GM21447 (cell line): ENCODE measurements around the gene CXCL3.
"Not testable (repeated sequence)": the region's sequence is repeated elsewhere in the genome, so short reads cannot be mapped to it uniquely, and the experiment has no call there.

Source experiments
- ATAC-seq: cut with Tn5 transposase; IDR thresholded peaks from one replicate; pipeline ENCODE4 v1.9.1; 2021; ENCODE audit not compliant: unreplicated experiment

CXCL3 gene

DNA sequence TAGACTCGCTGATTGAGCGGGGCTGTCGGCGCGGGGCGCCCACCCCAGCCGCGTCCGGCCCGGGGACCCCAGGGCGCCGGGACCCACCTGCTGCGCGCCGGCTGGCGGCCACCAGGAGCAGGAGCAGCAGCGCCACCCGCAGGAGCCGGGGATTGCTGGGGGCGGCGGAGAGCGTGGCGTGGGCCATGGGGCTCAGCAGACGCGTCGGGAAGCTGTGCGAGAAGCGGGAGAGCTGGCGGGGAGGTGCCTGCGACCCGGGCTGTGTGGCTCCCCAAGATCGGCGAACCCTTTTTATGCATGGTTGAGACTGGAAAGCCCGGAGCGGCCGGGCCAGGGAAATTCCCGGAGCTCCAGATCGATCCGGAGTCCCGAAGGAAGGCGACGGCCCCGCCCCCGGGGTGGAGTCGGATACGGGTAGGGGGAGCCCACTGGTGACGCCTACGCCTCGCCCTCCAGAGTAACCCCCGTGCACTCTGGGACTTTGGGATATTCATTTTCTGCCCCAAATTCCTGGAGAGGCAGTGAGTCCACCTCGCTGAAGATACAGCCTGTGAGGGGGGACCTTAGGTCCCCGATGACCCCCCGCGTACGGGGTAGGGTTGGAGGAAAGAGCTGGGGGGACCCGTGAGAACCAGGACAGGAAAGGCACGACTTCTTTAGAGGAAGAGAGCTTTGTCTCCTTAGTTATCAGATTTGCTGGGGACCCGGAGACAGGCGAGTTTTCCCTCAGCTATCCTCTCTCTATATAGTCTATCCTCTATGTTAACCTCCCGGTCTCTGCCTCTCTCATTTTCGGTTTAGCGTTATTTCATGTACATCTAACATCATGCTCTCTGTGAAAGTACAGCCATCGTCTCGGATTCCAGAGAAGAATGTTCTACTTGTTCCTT, at the start of gene CXCL3:
Gene CXCL3, minus strand, starts transcription at position 265 of the 890 bp plus-strand sequence. Its CDS starts 78 bp downstream, at position 187.
- ATAC-seq: peak; percentile 67

DNA sequence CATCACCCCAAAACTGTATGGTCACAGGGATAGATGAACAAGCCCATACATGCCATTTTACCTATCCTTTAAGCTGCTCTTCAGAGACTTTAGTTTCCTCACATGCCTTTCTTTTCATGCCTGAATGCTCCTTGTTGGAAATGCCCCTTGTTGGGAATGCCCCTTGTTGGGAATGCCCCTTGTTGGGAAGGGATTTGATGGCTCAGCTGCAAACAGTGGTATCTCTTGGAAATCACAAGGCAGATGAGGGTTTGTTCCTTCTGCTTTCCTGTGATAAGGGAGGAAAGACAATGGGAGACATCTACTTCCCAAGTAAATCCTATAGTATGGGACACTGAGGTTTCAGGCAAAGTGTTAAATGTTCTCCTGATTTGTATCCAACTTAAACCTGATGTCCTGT, 49.0 kb upstream of the CXCL3 start:
- ATAC-seq: no peak

DNA sequence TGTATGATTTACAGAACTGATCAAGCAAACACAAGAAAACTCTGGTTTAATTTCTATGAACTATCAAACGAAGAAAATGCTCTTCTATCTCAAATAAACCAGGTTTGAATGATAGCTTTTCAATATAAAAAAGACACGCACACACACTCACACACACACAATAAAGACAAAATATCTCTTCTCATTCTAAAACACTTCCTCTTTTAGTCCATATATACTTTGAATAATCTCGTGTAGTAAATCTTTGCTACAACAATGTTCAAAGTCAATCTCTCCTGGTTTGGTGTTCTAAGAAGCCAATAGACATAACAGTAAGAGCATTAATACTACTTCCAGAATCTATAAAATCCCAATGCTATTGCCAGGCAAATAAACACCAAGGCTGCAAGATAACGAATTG, 47.2 kb upstream of the CXCL3 start:
- no peak for ATAC-seq

DNA sequence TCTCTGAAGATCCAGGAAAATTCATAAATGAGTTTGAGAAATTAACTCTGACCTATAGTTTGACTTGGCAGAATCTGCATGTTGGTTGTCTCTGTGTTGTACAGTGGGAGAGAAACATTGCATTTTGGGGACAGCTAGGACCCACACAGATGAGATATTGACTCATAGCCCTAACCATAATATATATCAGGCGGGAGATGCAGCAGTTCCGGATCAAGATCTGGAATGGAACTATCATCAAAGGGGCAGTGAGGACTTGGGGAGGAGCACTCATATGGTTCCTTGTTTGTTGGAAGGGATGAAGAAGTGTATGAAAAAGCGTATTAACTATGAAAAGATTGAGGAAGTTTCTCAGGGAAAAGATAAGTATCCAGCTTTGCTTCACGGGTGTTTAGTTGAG, 46.5 kb upstream of the CXCL3 start:
- no peak for ATAC-seq

DNA sequence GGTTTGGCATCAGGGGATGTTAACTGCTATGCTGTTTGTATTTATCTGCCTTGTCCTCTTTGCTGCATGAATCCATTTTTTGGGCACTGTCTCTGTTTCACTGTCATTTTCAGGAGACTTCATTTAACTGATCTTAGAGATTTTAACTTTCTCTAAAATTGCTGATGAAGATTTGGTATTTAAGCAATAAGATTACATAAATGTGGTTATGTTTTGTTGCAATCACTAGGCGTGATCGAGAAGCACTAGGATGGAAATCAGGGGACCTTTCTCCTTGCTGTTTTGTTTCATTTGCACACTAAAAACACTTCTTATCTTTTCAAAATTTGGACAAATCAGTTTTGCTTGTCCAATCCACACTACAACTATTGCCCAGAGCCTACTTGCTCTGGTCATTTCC, 45.1 kb upstream of the CXCL3 start:
- ATAC-seq: no peak

DNA sequence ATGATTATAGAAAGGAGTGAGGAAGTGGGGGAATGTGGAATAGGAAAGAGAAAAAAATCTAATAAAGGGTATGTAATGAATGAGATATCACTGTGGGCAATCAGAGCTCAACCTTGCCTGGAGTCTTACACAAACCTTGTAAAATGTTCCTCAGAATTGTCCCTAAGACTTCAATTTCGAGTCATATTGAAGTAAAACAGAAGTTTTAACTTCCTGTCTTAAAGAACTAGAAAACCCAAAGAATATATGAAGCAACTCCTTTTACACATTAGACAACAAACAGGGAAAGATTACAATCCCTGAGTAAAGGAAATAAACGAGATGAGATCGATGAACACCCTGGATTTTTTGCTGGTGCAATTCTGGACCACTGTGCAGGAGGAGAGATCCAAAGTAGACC, 42.5 kb upstream of the CXCL3 start:
- ATAC-seq: no peak

DNA sequence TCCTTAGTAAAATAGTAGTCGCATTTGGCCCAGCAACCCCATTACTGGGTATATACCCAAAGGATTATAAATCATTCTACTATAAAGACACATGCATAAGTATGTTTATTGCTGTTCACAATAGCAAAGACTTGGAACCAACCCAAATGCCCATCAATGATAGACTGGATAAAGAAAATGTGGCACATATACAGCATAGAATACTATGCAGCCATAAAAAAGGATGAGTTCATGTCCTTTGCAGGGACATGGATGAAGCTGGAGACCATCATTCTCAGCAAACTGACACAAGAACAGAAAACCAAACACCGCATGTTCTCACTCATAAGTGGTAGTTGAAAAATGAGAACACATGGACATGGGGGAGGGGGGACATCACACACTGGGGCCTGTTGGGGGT, 41.9 kb upstream of the CXCL3 start:
- ATAC-seq: not testable (repeated sequence)

DNA sequence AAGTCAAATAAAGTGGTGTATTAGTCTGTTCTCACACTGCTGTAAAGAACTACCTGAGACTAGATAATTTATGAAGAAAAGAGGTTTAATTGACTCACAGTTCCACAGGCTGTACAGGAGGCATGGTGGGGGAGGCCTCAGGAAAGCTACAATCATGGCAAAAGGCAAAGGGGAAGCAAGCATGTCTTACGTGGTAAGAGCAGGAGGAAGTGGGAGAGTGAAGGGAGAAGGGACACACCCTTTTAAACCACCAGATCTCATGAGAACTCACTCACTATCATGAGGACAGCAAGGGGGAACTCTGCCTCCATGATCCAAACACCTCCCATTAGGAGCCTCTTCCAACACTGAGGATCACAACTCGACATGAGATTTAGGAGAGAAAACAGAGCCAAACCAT, 40.5 kb upstream of the CXCL3 start:
- ATAC-seq: not testable (repeated sequence)

DNA sequence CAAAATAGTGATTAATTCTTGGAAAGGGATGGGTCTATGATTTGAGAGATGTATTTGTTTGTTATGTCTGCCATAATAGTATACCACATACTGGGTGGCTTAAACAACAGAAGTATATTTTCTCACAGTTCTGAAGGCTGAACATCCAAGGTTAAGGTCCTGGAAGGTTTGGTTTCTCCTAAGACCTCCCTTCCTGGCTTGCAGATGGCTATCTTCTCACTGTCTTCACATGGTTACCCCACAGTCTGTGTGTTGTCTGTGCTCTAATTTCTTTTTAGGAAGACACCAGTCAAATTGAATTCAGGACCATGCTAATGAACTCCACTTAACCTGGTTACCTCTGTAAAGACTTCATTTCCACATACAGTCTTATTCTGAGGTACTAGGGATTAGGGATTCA, 34.9 kb upstream of the CXCL3 start:
- no peak for ATAC-seq

DNA sequence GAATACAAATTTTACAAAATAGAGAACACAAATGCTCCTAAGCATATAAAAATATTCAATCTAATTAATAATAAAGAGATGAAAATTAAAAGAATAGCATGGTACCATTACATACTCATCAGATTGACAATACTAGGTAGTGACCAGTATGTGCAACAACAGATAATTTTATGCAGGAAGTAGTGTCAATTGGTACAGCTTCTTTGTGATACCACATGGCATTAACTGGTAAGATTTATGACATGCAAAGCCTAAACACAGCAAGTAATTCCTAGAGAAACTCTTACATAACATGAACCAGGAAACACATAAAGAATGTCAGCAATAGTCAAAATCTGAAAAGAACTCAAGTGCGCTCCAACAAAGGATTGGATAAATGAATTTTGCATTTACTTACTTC, 34.2 kb upstream of the CXCL3 start:
- ATAC-seq: no peak

DNA sequence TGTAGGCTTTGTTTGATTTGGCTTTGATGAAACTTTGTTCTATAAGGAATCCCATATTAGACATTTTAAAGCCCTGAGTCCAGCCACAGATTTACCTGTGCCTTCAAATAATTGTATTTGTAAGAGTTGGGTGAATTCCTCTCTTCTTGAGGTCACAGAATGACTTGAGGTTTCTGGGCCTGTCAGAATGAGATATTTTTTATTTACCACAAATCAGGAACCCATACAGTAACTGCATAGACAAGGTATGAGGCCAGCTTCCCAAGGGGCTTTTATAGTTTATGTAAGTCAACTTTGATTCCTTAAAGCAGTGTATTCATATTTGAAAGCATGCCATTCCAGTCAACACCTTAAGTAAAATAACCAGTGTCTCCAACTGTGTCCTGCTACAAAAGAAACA, 29.1 kb upstream of the CXCL3 start:
- no peak for ATAC-seq

DNA sequence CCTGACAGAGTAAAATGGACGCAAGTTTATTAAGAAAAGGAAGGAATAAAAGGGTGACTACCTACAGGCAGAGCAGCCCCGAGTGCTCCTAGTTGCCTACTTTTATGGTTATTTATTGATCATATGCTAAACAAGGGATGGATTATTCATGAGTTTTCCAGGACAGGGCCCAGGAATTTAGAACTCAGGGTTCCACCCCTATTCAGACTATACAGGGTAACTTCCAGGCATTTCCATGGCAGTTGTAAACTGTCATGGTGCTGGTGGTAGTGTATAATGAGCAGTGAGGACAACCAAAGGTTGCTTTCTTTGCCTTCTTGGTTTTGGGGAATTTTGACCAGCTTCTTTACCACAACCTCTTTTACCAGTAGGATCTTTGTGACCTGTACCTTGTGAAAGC, 27.7 kb upstream of the CXCL3 start:
- ATAC-seq: no peak

DNA sequence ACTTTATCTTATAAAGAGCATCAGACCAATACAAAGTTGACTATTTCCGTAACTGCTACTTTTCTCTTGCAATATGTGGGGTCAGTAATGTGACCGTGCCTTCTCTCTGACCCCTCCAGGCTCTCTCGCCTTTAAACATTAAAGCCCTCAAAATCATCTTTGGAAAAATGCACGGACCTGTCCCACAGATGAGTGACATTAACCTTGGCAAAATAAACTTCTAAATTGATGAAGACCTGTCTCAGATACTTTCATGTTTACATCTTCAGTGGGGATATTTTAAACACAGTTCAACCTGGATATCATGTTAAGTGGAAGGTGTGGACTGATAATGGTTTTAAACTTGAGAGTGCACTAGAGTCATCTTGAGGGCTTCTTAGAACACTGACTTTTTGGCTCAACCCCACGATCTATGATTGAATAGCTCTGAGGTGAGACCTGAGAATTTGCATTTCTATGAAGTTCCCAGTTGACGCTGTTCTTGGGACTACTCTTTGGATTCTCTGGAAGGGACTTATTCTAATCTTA, 26.7 kb upstream of the CXCL3 start:
- no peak for ATAC-seq

DNA sequence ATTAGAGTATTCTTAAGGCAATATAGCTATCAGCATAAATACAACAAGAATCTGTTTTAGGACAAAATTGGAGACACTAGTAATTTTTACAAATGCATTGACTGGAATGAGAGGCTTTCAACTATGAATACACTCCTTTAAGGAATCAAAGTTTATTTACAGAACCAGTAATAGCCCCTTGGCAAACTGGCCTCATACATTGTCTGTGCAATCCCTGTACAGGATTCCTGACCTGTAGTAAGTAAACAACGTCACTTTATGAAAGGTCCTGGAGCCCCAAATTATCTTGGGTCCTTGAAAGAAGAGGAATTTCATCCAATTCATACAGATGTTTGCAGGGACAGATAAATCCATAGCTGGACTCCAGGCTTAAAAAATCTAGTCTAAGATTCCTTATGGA, 25.4 kb upstream of the CXCL3 start:
- no peak for ATAC-seq

DNA sequence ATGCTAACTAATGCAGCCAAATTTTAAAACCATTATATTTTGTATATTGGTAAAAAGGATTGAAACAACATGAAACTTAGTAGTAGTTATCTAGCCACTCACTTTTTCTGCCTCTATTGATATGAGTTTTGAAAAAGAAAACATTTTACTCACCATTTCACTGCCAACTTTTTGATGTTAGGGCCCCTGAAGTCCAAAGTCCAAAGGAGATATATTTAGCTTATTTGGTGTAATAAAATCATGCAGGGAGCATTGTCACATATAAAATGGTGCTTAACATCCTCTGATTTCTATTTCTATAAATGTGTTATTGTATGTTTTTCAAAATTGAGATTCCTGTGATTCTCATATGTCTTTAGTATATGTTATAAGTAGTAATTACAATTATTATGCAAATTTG, 24.5 kb upstream of the CXCL3 start:
- no peak for ATAC-seq

DNA sequence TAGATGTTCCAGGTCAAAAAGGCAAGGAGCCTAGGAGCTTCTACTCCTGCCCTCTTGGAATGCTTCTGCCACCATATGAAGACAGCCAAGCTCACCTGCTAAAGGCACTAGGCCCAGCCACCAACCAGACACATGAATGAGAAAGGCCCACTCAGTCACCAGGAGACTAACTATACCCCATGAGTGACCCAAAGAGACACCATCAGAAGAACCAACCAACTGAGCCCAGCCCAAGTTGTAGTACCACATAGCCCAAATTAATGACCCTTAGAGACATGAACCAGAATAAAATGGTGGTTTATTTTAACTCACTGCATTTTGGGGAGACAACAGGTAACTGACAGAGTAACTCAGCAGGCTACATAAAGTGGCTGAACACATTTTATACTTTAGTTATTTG, 22.9 kb upstream of the CXCL3 start:
- no peak for ATAC-seq

DNA sequence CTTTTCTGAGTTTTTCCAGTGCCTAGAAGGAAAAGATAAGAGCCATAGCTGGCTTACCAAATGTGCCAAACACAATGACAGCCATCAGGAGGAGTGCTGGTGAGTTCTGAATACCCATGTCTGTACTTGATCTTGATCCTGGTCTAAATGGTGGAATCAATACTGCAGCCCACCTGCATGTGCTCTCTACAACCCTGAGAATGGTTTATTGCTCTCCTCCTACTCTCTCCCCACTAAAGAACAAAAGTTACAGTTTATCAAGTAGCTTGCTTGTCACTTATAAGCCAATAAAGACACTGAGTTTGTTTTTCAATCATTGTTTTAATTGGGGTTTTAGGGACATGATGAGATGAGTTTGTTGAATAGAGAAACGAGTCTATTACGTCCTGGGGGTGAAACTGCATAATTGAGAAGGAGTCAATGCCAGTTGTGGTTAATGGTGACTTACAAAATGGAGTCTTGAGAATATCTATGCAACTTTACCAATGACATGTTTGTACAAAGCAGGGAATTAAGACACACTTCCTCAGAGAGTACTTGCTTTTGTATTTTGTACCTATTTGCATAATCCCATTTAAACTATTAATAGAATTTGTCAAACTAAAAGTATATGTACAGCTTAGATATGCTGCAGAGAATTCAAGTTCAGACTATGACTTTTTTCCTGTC, 20.8 kb upstream of the CXCL3 start:
- no peak for ATAC-seq

DNA sequence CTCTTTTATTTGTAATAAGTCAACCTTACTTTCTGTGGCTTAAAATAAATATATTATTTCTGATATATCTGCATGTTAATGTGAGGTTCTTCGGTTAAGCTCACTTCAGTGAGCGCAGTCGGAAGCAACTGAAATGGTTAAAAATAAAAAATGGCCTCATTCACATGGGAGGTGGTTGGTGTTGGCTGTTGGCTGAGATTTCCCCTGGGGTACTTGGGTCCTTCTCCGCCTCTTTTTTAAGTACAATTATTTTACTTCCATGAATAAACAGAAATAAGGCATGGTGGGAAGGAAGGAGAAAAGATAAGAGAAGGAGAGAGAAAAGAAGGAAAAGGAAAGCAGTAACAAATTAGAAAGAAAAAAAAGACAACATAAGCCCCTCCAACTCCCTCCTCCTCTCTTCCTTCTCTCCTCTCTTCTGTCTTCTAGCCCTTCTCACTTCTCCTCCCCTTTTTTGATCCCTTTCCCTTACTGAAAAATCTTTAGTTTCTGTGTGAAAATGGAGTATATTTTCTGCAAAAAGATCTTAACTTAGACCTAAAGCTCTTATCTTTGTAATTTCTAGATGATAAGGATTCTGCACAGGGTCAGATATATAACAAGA, 19.7 kb upstream of the CXCL3 start:
- ATAC-seq: no peak

DNA sequence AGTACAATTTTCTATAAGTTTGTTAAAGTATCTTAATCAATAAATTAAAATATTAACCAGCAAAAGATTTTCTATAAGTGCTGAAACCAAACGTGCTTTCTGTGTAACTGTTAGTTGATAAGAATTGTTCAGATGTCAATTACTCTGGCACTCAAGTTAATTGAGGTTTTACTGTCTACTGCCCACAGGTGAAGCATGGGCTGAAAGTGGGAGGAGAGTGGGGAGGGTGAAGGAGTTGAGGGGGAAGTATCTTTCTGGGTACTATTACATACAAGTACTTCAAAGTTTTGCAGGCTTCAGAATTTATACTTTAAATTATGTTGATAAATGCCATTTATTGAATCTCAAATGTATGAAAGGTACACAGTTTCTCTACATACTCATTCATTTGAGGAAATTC, 19.1 kb upstream of the CXCL3 start:
- ATAC-seq: no peak

DNA sequence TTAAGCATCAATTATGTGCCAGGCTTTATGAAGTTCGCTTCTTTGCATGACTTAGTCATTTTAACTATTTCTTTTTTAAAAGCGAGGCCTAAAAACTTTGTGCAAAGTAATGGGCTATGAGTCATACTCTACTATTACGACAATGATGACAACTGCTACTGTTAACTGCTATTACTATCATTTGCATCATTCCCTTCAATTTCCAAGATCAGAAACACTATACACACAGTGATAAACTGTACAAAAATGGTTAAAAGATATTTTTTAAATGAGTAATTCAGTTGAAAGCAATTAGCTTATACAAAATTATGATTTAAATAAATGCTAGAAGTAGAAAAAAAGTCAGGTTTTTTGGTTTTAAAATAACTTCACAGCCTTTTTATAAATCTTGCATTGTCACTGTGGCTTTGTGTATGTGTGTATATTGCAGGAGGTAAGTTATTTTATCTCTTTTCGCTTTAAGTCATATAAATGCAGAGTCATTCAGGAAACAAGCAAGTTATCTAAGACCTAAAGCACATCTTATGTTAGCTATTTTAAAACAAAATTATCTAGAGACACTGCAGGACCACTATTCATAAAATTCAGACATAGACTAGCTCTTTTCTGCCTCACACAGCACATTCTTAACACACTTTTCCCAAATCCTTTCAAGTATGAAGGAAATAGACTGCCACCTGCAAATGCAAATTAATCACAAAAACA, 18.5 kb upstream of the CXCL3 start:
- ATAC-seq: no peak
